Measurements from ENCODE around the gene YAP1.
A peak's percentile ranks its signal among the peaks of the same experiment; 100 is the strongest.

The YAP1 gene

GRCh38 chr11:102138670-102139069 lies 28.4 kb downstream of the YAP1 start:
- no peak overlapping the region for H3K9ac ChIP-seq (ENCODE audit: low read depth in 1 of 2, low read length in 2 of 2)

GRCh38 chr11:102139081-102139498 lies 28.8 kb downstream of the YAP1 start:
- H3K27ac ChIP-seq (ENCODE audit: low read depth in 2 of 2, low read length in 2 of 2) = no peak overlapping the region
- H3K36me3 ChIP-seq (ENCODE audit: control insufficient read depth in 2 of 2, insufficient read depth in 2 of 2, low read length in 2 of 2) = no peaks in the 10 kb centered on the region
- H3K4me3 ChIP-seq (ENCODE audit: low read length in 2 of 2) = no peak overlapping the region
- peaks cover 0 to 3% of the 10 kb centered on the region in 2 donors for H3K4me1 ChIP-seq (ENCODE audit: control insufficient read depth in 2 of 2, insufficient read depth in 2 of 2, low read length in 2 of 2)
- H3K9me3 ChIP-seq (ENCODE audit: control insufficient read depth in 2 of 2, low read length in 2 of 2) = no peaks in the 10 kb centered on the region
- H3K27me3 ChIP-seq (ENCODE audit: control insufficient read depth in 2 of 2, insufficient read depth in 2 of 2, low read length in 2 of 2) = no peaks in the 10 kb centered on the region
- H3K9ac ChIP-seq (ENCODE audit: low read depth in 1 of 2, low read length in 2 of 2) = peak overlapping the region in 1 of 2 donors; percentile 36

More at GRCh38 chr11:102138670-102139069, 28.4 kb downstream of the YAP1 start:
- no peak overlapping the region for H3K4me3 ChIP-seq (ENCODE audit: low read length in 2 of 2)
- no peaks in the 10 kb centered on the region for H3K27me3 ChIP-seq (ENCODE audit: control insufficient read depth in 2 of 2, insufficient read depth in 2 of 2, low read length in 2 of 2)
- H3K27ac ChIP-seq (ENCODE audit: low read depth in 2 of 2, low read length in 2 of 2) = peak overlapping the region in 1 of 2 donors; percentile 37
- H3K4me1 ChIP-seq (ENCODE audit: control insufficient read depth in 2 of 2, insufficient read depth in 2 of 2, low read length in 2 of 2) = peaks cover 0 to 3% of the 10 kb centered on the region in 2 donors
- H3K9me3 ChIP-seq (ENCODE audit: control insufficient read depth in 2 of 2, low read length in 2 of 2) = no peaks in the 10 kb centered on the region
- no peaks in the 10 kb centered on the region for H3K36me3 ChIP-seq (ENCODE audit: control insufficient read depth in 2 of 2, insufficient read depth in 2 of 2, low read length in 2 of 2)

- no peaks in the 10 kb centered on the region for H3K27me3 ChIP-seq (ENCODE audit: control insufficient read depth in 2 of 2, insufficient read depth in 2 of 2, low read length in 2 of 2)
- H3K9me3 ChIP-seq (ENCODE audit: control insufficient read depth in 2 of 2, low read length in 2 of 2) = no peaks in the 10 kb centered on the region
- H3K27ac ChIP-seq (ENCODE audit: low read depth in 2 of 2, low read length in 2 of 2) = no peak overlapping the region
- H3K9ac ChIP-seq (ENCODE audit: low read depth in 1 of 2, low read length in 2 of 2) = no peak overlapping the region
- peaks cover 6 to 8% of the 10 kb centered on the region in 2 donors for H3K4me1 ChIP-seq (ENCODE audit: control insufficient read depth in 2 of 2, insufficient read depth in 2 of 2, low read length in 2 of 2)
- no peak overlapping the region for H3K4me3 ChIP-seq (ENCODE audit: low read length in 2 of 2)
- no peaks in the 10 kb centered on the region for H3K36me3 ChIP-seq (ENCODE audit: control insufficient read depth in 2 of 2, insufficient read depth in 2 of 2, low read length in 2 of 2)
These were observed 32.1 kb downstream of the YAP1 start for GRCh38 chr11:102142333-102142732.

GRCh38 chr11:102143867-102144266 lies 33.6 kb downstream of the YAP1 start:
- H3K27ac ChIP-seq (ENCODE audit: low read depth in 2 of 2, low read length in 2 of 2) = no peak overlapping the region
- H3K36me3 ChIP-seq (ENCODE audit: control insufficient read depth in 2 of 2, insufficient read depth in 2 of 2, low read length in 2 of 2) = no peaks in the 10 kb centered on the region
- H3K9me3 ChIP-seq (ENCODE audit: control insufficient read depth in 2 of 2, low read length in 2 of 2) = no peaks in the 10 kb centered on the region
- no peak overlapping the region for H3K9ac ChIP-seq (ENCODE audit: low read depth in 1 of 2, low read length in 2 of 2)
- peaks cover 6 to 8% of the 10 kb centered on the region in 2 donors for H3K4me1 ChIP-seq (ENCODE audit: control insufficient read depth in 2 of 2, insufficient read depth in 2 of 2, low read length in 2 of 2)
- no peaks in the 10 kb centered on the region for H3K27me3 ChIP-seq (ENCODE audit: control insufficient read depth in 2 of 2, insufficient read depth in 2 of 2, low read length in 2 of 2)
- H3K4me3 ChIP-seq (ENCODE audit: low read length in 2 of 2) = no peak overlapping the region

- no peaks in the 10 kb centered on the region for H3K27me3 ChIP-seq (ENCODE audit: control insufficient read depth in 2 of 2, insufficient read depth in 2 of 2, low read length in 2 of 2)
- no peak overlapping the region for H3K4me3 ChIP-seq (ENCODE audit: low read length in 2 of 2)
- no peaks in the 10 kb centered on the region for H3K9me3 ChIP-seq (ENCODE audit: control insufficient read depth in 2 of 2, low read length in 2 of 2)
- no peak overlapping the region for H3K9ac ChIP-seq (ENCODE audit: low read depth in 1 of 2, low read length in 2 of 2)
- peaks cover 5 to 6% of the 10 kb centered on the region in 2 donors for H3K4me1 ChIP-seq (ENCODE audit: control insufficient read depth in 2 of 2, insufficient read depth in 2 of 2, low read length in 2 of 2)
- H3K36me3 ChIP-seq (ENCODE audit: control insufficient read depth in 2 of 2, insufficient read depth in 2 of 2, low read length in 2 of 2) = no peaks in the 10 kb centered on the region
- H3K27ac ChIP-seq (ENCODE audit: low read depth in 2 of 2, low read length in 2 of 2) = peak overlapping the region in 1 of 2 donors; percentile 25
These were observed 34.4 kb downstream of the YAP1 start for GRCh38 chr11:102144357-102145355.

- Histone ChIP-seq H3K9ac (ENCODE audit: low read depth in 1 of 2, low read length in 2 of 2) (no peak overlapping the region), H3K27ac (ENCODE audit: low read depth in 2 of 2, low read length in 2 of 2) (no peak overlapping the region), H3K9me3 (ENCODE audit: control insufficient read depth in 2 of 2, low read length in 2 of 2) (no peaks in the 10 kb centered on the region), H3K27me3 (ENCODE audit: control insufficient read depth in 2 of 2, insufficient read depth in 2 of 2, low read length in 2 of 2) (no peaks in the 10 kb centered on the region), H3K4me3 (ENCODE audit: low read length in 2 of 2) (no peak overlapping the region), H3K36me3 (ENCODE audit: control insufficient read depth in 2 of 2, insufficient read depth in 2 of 2, low read length in 2 of 2) (no peaks in the 10 kb centered on the region), H3K4me1 (ENCODE audit: control insufficient read depth in 2 of 2, insufficient read depth in 2 of 2, low read length in 2 of 2) (peaks cover 5 to 6% of the 10 kb centered on the region in 2 donors)
These were observed 36.8 kb downstream of the YAP1 start for GRCh38 chr11:102147015-102147414.

- Histone ChIP-seq H3K9me3 (ENCODE audit: control insufficient read depth in 2 of 2, low read length in 2 of 2) (no peaks in the 10 kb centered on the region), H3K4me1 (ENCODE audit: control insufficient read depth in 2 of 2, insufficient read depth in 2 of 2, low read length in 2 of 2) (peaks cover 5 to 6% of the 10 kb centered on the region in 2 donors), H3K27ac (ENCODE audit: low read depth in 2 of 2, low read length in 2 of 2) (no peak overlapping the region), H3K4me3 (ENCODE audit: low read length in 2 of 2) (no peak overlapping the region), H3K36me3 (ENCODE audit: control insufficient read depth in 2 of 2, insufficient read depth in 2 of 2, low read length in 2 of 2) (no peaks in the 10 kb centered on the region), H3K27me3 (ENCODE audit: control insufficient read depth in 2 of 2, insufficient read depth in 2 of 2, low read length in 2 of 2) (no peaks in the 10 kb centered on the region), H3K9ac (ENCODE audit: low read depth in 1 of 2, low read length in 2 of 2) (no peak overlapping the region)
These were observed 37.4 kb downstream of the YAP1 start for GRCh38 chr11:102147632-102148031.

GRCh38 chr11:102148059-102148458 lies 37.8 kb downstream of the YAP1 start:
- Histone ChIP-seq H3K36me3 (ENCODE audit: control insufficient read depth in 2 of 2, insufficient read depth in 2 of 2, low read length in 2 of 2) (no peaks in the 10 kb centered on the region), H3K4me1 (ENCODE audit: control insufficient read depth in 2 of 2, insufficient read depth in 2 of 2, low read length in 2 of 2) (peaks cover 5 to 6% of the 10 kb centered on the region in 2 donors), H3K27me3 (ENCODE audit: control insufficient read depth in 2 of 2, insufficient read depth in 2 of 2, low read length in 2 of 2) (no peaks in the 10 kb centered on the region), H3K4me3 (ENCODE audit: low read length in 2 of 2) (no peak overlapping the region), H3K9ac (ENCODE audit: low read depth in 1 of 2, low read length in 2 of 2) (no peak overlapping the region), H3K27ac (ENCODE audit: low read depth in 2 of 2, low read length in 2 of 2) (no peak overlapping the region), H3K9me3 (ENCODE audit: control insufficient read depth in 2 of 2, low read length in 2 of 2) (no peaks in the 10 kb centered on the region)

- no peak overlapping the region for H3K9ac ChIP-seq (ENCODE audit: low read depth in 1 of 2, low read length in 2 of 2)
- no peaks in the 10 kb centered on the region for H3K27me3 ChIP-seq (ENCODE audit: control insufficient read depth in 2 of 2, insufficient read depth in 2 of 2, low read length in 2 of 2)
- no peak overlapping the region for H3K27ac ChIP-seq (ENCODE audit: low read depth in 2 of 2, low read length in 2 of 2)
- H3K4me3 ChIP-seq (ENCODE audit: low read length in 2 of 2) = no peak overlapping the region
- no peaks in the 10 kb centered on the region for H3K9me3 ChIP-seq (ENCODE audit: control insufficient read depth in 2 of 2, low read length in 2 of 2)
- H3K4me1 ChIP-seq (ENCODE audit: control insufficient read depth in 2 of 2, insufficient read depth in 2 of 2, low read length in 2 of 2) = peaks cover 0 to 5% of the 10 kb centered on the region in 2 donors
- H3K36me3 ChIP-seq (ENCODE audit: control insufficient read depth in 2 of 2, insufficient read depth in 2 of 2, low read length in 2 of 2) = no peaks in the 10 kb centered on the region
These were observed 41.7 kb downstream of the YAP1 start for GRCh38 chr11:102151784-102152525.

- no peaks in the 10 kb centered on the region for H3K36me3 ChIP-seq (ENCODE audit: control insufficient read depth in 2 of 2, insufficient read depth in 2 of 2, low read length in 2 of 2)
- no peak overlapping the region for H3K4me3 ChIP-seq (ENCODE audit: low read length in 2 of 2)
- no peaks in the 10 kb centered on the region for H3K9me3 ChIP-seq (ENCODE audit: control insufficient read depth in 2 of 2, low read length in 2 of 2)
- no peak overlapping the region for H3K9ac ChIP-seq (ENCODE audit: low read depth in 1 of 2, low read length in 2 of 2)
- H3K27ac ChIP-seq (ENCODE audit: low read depth in 2 of 2, low read length in 2 of 2) = no peak overlapping the region
- H3K27me3 ChIP-seq (ENCODE audit: control insufficient read depth in 2 of 2, insufficient read depth in 2 of 2, low read length in 2 of 2) = no peaks in the 10 kb centered on the region
- peaks cover 0 to 5% of the 10 kb centered on the region in 2 donors for H3K4me1 ChIP-seq (ENCODE audit: control insufficient read depth in 2 of 2, insufficient read depth in 2 of 2, low read length in 2 of 2)
These were observed 42.8 kb downstream of the YAP1 start for GRCh38 chr11:102153082-102153481.

Data from mucosa of rectum (tissue), 2 donors.